ENCODE measurements around the gene PPM1F. TPM values are rescaled to one million over a fixed set of nuclear protein-coding genes. Genes with fewer than 3 reads are reported as not detected.

Gene PPM1F
- total and polyA plus RNA-seq, 2 donors (not counting 1 experiment from before 2014, with no cell fraction given): 12.5 to 37.0 TPM

- TF ChIP-seq CTCF (conservative IDR thresholded peaks at IDR 0.05 in 1 of 2, IDR thresholded peaks at IDR 0.05 in 1 of 2; ENCODE audit: low read depth in 1 of 2, low read length in 2 of 2): no peak
- no peak for TF ChIP-seq EZH2 (IDR thresholded peaks at IDR 0.05; ENCODE audit: low read length, missing control alignments)
- peaks cover 26% of the 10 kb centered on the region for H3K36me3 ChIP-seq (ENCODE audit: control insufficient read depth, insufficient read depth, low read length)
Measured at GRCh38 chr22:21929253-21929652, 23.4 kb downstream of the PPM1F start.

GRCh38 chr22:21928048-21928447, 24.6 kb downstream of the PPM1F start:
- no peak overlapping the region for H3K9ac ChIP-seq (ENCODE audit: insufficient read depth, low read length)

More at GRCh38 chr22:21929253-21929652, 23.4 kb downstream of the PPM1F start:
- no peaks in the 10 kb centered on the region for H3K4me1 ChIP-seq (ENCODE audit: control insufficient read depth, extremely low read depth, insufficient read depth, low read length)
- H3K79me2 ChIP-seq (ENCODE audit: control insufficient read depth, insufficient read depth, low read length): no peaks in the 10 kb centered on the region
- no peak for DNase-seq (ENCODE audit: low read depth in 2 of 2)
- H3K27me3 ChIP-seq (ENCODE audit: control insufficient read depth, insufficient read depth, low read length): no peaks in the 10 kb centered on the region
- no peak overlapping the region for H3K9ac ChIP-seq (ENCODE audit: insufficient read depth, low read length)
- no peaks in the 10 kb centered on the region for H4K20me1 ChIP-seq (ENCODE audit: control insufficient read depth, extremely low read depth, insufficient read depth, low read length)
- no peak overlapping the region for H2AFZ ChIP-seq (ENCODE audit: low read length)
- no peak overlapping the region for H3K27ac ChIP-seq (ENCODE audit: insufficient read depth, low read length)
- H3K9me3 ChIP-seq (ENCODE audit: control insufficient read depth, insufficient read depth, low read depth, low read length): no peaks in the 10 kb centered on the region
- H3K4me2 ChIP-seq (ENCODE audit: extremely low read depth, insufficient read depth, low read length): no peak overlapping the region
- no peak overlapping the region for H3K4me3 ChIP-seq (replicated peaks in 1 of 4; ENCODE audit: control extremely low read depth in 1 of 4, insufficient read depth in 1 of 4, low read depth in 3 of 4, low read length in 4 of 4)

GRCh38 chr22:21927174-21927823, 25.3 kb downstream of the PPM1F start:
- no peak overlapping the region for H3K27ac ChIP-seq (ENCODE audit: insufficient read depth, low read length)
- H3K4me1 ChIP-seq (ENCODE audit: control insufficient read depth, extremely low read depth, insufficient read depth, low read length): no peaks in the 10 kb centered on the region
- no peaks in the 10 kb centered on the region for H3K79me2 ChIP-seq (ENCODE audit: control insufficient read depth, insufficient read depth, low read length)
- peaks cover 16% of the 10 kb centered on the region for H3K36me3 ChIP-seq (ENCODE audit: control insufficient read depth, insufficient read depth, low read length)
- H4K20me1 ChIP-seq (ENCODE audit: control insufficient read depth, extremely low read depth, insufficient read depth, low read length): no peaks in the 10 kb centered on the region
- no peak overlapping the region for H2AFZ ChIP-seq (ENCODE audit: low read length)
- no peak overlapping the region for H3K9ac ChIP-seq (ENCODE audit: insufficient read depth, low read length)
- TF ChIP-seq EZH2 (IDR thresholded peaks at IDR 0.05; ENCODE audit: low read length, missing control alignments) (no peak), CTCF (conservative IDR thresholded peaks at IDR 0.05 in 1 of 2, IDR thresholded peaks at IDR 0.05 in 1 of 2; ENCODE audit: low read depth in 1 of 2, low read length in 2 of 2) (no peak)
- H3K27me3 ChIP-seq (ENCODE audit: control insufficient read depth, insufficient read depth, low read length): no peaks in the 10 kb centered on the region
- no peak overlapping the region for H3K4me2 ChIP-seq (ENCODE audit: extremely low read depth, insufficient read depth, low read length)
- H3K9me3 ChIP-seq (ENCODE audit: control insufficient read depth, insufficient read depth, low read depth, low read length): no peaks in the 10 kb centered on the region
- no peak for DNase-seq (ENCODE audit: low read depth in 2 of 2)
- no peak overlapping the region for H3K4me3 ChIP-seq (replicated peaks in 1 of 4; ENCODE audit: control extremely low read depth in 1 of 4, insufficient read depth in 1 of 4, low read depth in 3 of 4, low read length in 4 of 4)

More at GRCh38 chr22:21928048-21928447, 24.6 kb downstream of the PPM1F start:
- Histone ChIP-seq H3K4me2 (ENCODE audit: extremely low read depth, insufficient read depth, low read length) (no peak overlapping the region), H4K20me1 (ENCODE audit: control insufficient read depth, extremely low read depth, insufficient read depth, low read length) (no peaks in the 10 kb centered on the region), H3K27me3 (ENCODE audit: control insufficient read depth, insufficient read depth, low read length) (no peaks in the 10 kb centered on the region), H3K27ac (ENCODE audit: insufficient read depth, low read length) (no peak overlapping the region), H2AFZ (ENCODE audit: low read length) (no peak overlapping the region), H3K4me1 (ENCODE audit: control insufficient read depth, extremely low read depth, insufficient read depth, low read length) (no peaks in the 10 kb centered on the region), H3K36me3 (ENCODE audit: control insufficient read depth, insufficient read depth, low read length) (peaks cover 18% of the 10 kb centered on the region), H3K9me3 (ENCODE audit: control insufficient read depth, insufficient read depth, low read depth, low read length) (no peaks in the 10 kb centered on the region), H3K4me3 (replicated peaks in 1 of 4; ENCODE audit: control extremely low read depth in 1 of 4, insufficient read depth in 1 of 4, low read depth in 3 of 4, low read length in 4 of 4) (no peak overlapping the region), H3K79me2 (ENCODE audit: control insufficient read depth, insufficient read depth, low read length) (no peaks in the 10 kb centered on the region)
- DNase-seq (ENCODE audit: low read depth in 2 of 2): no peak
- TF ChIP-seq CTCF (conservative IDR thresholded peaks at IDR 0.05 in 1 of 2, IDR thresholded peaks at IDR 0.05 in 1 of 2; ENCODE audit: low read depth in 1 of 2, low read length in 2 of 2) (no peak), EZH2 (IDR thresholded peaks at IDR 0.05; ENCODE audit: low read length, missing control alignments) (no peak)
